ENCODE data around the gene ATN1.

The ATN1 gene

GRCh38 chr12:6975297-6976032, 47.7 kb downstream of the ATN1 start:
- no peak for DNase-seq (ENCODE audit: low read depth in 2 of 2)

- no peak for DNase-seq (ENCODE audit: low read depth in 2 of 2)
These were observed 49.9 kb downstream of the ATN1 start for GRCh38 chr12:6977653-6978052.

GRCh38 chr12:6978188-6978587, 50.4 kb downstream of the ATN1 start:
- DNase-seq (ENCODE audit: low read depth in 2 of 2) = no peak

- DNase-seq (ENCODE audit: low read depth in 2 of 2) = no peak
These were observed 50.9 kb downstream of the ATN1 start for GRCh38 chr12:6978611-6979011.

GRCh38 chr12:6979021-6979420, 51.3 kb downstream of the ATN1 start:
- DNase-seq (ENCODE audit: low read depth in 2 of 2) = no peak

DNA sequence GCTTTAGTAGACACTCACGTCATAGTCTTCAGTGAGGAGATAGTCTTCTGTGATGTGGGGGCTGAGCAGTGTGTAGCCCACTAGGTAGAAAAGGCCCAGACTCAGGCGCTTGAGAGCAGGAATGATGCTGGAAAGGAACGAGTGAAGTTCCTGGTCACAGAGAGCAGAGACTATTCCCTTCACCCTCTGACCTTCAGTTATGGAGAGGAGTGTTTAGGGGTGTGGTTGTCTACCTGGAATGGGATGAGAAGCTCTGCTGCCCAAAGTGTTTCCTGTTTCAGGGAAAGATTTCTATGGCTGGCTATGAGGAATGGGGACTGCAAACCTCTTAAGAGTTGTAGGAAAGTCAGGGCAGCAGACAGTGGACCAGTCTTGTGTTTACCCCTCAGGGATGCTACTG, 51.7 kb downstream of the ATN1 start:
- DNase-seq (ENCODE audit: low read depth in 2 of 2) = no peak

GRCh38 chr12:6980075-6980474, 52.3 kb downstream of the ATN1 start:
- DNase-seq (ENCODE audit: low read depth in 2 of 2) = no peak

DNA sequence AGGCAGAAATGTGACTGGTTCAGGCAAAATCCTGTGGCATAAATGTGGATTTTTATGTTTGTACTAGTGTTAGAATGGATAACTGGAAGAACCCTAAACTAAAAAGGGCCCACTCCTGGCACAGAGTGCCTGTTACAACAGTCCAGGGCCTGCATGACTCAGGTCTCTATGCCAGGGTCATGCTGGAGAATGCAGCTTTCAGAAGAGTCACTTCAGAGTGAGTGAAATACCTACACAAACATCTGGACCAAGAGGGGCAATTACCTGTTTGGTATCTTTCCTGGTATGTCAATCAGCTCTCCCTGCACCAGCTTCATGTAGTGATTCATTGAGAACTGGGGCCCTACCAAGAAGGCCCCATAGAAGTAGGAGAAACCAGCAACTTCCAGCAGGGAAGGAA, 53.0 kb downstream of the ATN1 start:
- no peak for DNase-seq (ENCODE audit: low read depth in 2 of 2)

DNA sequence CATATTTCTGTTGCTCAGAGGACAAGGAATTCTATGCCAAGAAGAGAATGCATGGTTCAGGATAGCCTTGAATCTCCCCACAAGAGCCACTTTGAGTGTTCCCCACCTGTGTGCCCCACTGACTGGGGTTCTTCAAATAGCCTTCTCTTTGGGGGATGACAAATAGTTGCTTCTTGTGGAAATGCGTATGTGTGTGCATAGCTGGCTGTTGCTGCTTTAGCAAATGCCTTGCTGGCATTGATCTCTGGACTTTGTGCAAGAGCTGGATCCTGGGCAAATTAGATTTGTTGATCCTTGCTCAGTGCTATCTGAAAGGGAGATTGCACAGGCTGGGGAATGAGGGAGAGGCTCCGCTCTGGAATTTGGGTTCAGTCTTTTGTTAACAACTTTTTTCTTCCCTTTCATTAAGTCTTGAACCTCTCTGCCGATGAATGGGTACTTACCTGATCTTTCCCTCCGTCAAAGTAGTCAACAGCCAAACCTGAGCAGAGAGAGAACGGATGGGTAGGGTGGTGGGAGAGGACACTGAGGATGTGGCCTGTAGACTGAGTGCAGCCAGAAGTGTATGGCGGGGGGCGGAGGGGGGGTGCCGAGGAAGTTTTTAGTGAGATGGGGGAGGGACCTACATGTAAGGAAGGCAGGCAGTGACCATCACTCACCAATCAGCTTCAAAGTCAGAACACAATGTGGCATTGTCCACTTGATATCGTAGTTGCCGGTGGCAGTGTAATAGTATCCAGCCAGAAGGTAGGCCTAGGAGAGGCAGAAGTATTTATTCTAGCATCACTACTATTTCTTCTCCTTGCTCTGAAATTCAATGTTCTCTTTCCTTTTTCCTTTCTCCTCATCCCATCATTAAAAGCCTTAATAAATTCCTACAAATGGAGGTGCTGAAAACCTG, 53.6 kb downstream of the ATN1 start:
- DNase-seq (ENCODE audit: low read depth in 2 of 2) = no peak

- no peak for DNase-seq (ENCODE audit: low read depth in 2 of 2)
These were observed 54.8 kb downstream of the ATN1 start for GRCh38 chr12:6982532-6982931.

DNA sequence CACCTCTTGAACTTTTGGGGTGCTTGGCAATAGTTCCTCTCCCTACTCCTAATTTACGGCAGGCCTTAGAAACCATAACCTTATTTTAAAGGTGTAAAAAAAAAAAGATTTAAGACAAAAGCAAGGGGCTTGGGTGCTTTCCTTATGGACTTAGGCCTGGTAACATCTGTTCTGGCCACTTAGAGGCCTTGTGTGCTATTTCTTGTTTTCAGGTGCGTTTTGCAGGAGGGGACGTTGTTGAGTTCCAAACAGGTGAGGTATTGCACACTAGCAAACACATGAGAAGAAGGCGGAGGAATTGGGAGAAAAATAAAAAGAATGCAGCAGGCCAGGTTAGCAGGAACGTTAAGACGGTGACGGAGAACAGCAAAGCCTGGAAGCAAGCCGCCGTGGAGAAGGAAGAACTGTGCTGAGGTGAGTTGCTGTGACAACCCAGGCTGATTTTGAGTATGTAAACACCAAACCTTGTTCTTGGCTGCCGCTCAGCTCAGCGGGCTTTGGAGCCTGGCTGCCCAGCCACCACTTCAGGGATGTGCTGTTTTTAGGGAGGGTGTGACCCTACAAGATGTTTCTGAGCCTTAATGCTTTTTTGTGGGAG, 60.3 kb downstream of the ATN1 start:
- DNase-seq (ENCODE audit: low read depth in 2 of 2) = no peak
